ENCODE results near the gene IL4R. TPM values are rescaled to one million over a fixed set of nuclear protein-coding genes. Genes with fewer than 3 reads are reported as not detected.

IL4R gene
- total RNA-seq, 1 experiment from 2014 or later: 29.6 TPM

DNA sequence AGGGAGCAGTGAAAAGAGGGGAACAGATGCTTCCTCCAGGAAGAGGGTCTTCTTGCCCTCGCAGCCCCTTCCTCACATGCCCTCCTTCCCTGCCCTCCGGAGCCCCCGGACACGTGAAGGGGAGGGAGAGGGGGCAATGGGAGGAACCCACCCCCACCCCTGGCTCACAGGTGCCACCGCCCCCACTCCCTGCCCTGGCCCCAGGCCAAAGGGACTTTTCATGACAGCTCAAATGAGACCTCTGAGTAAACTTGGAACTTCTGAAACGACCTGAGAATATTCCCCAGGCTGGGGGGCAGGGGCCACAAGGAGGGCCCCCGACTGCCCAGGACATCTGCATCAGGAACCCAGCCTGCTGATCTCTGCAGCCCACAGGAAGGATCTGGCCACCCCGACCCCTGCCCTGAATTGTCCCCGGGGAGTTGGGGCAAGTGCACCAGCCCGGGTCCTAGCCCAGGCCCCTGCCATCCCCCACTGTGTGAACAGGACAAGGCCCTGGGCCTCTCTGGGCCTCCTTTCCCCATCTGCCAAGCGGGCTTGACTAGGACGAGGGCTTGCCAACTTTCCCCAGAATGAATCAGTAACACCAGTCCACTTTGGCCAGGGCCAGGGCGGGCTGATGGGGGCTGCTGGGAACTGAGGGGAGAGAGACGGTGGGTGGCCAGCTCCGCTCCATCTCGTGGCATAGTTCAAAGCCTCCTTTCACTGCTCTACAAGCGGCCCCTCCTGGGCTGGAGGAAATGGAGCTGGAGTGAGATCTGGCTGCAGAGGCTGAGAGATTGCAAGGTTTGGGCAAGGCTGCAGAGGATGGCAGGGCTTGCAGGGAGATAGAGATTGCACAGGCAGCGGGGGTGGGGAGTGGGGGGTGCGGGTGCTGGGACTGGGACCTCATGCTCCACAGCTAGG is 92.0 kb downstream of the IL4R start:
- Histone ChIP-seq H3K9ac (ENCODE audit: low read length) (no peak overlapping the region), H3K9me2 (ENCODE audit: insufficient read depth) (no peaks in the 10 kb centered on the region), H2AFZ (ENCODE audit: low read depth, low read length, poor library complexity, severe bottlenecking) (no peak overlapping the region), H3K27me3 (ENCODE audit: insufficient read depth, low read length) (0 out of 2 replicates have a peak, but pooled peaks cover 3% of the 10 kb centered on the region), H3K4me2 (ENCODE audit: low read length) (no peak overlapping the region), H3K79me2 (ENCODE audit: insufficient read depth, low read length) (no peaks in the 10 kb centered on the region), H3K36me3 (ENCODE audit: control insufficient read depth in 1 of 2, insufficient read depth in 2 of 2, low read length in 2 of 2) (no peaks in the 10 kb centered on the region), H3K9me3 (ENCODE audit: control insufficient read depth in 1 of 2, insufficient read depth in 1 of 2, low read depth in 1 of 2, low read length in 2 of 2) (no peaks in the 10 kb centered on the region), H4K20me1 (ENCODE audit: insufficient read depth) (no peaks in the 10 kb centered on the region), H3K4me3 (replicated peaks in 1 of 2; ENCODE audit: low read depth in 1 of 2, low read length in 2 of 2) (no peak overlapping the region), H3K4me1 (ENCODE audit: control insufficient read depth in 1 of 2, insufficient read depth in 2 of 2, low read length in 2 of 2) (peaks cover 6 to 10% of the 10 kb centered on the region in 2 experiments; a peak in 3 of 4 replicates), H3K27ac (ENCODE audit: low read depth, low read length) (no peak overlapping the region)
- ChIA-PET CTCF (interaction anchor here (0.7 kb wide), 2 partner anchors 462 to 476 kb away, joined by 3 read pairs; no protein-coding TSS in a partner anchor), POLR2A (no interaction called here), RAD21 (ENCODE audit: low non-redundant PET in 1 of 2, low total read pairs in 2 of 2, uncharacterized antibody in 2 of 2, unreplicated experiment in 2 of 2) (no interaction called here)
- no peak for ATAC-seq
- TF ChIP-seq, protein P1, sequence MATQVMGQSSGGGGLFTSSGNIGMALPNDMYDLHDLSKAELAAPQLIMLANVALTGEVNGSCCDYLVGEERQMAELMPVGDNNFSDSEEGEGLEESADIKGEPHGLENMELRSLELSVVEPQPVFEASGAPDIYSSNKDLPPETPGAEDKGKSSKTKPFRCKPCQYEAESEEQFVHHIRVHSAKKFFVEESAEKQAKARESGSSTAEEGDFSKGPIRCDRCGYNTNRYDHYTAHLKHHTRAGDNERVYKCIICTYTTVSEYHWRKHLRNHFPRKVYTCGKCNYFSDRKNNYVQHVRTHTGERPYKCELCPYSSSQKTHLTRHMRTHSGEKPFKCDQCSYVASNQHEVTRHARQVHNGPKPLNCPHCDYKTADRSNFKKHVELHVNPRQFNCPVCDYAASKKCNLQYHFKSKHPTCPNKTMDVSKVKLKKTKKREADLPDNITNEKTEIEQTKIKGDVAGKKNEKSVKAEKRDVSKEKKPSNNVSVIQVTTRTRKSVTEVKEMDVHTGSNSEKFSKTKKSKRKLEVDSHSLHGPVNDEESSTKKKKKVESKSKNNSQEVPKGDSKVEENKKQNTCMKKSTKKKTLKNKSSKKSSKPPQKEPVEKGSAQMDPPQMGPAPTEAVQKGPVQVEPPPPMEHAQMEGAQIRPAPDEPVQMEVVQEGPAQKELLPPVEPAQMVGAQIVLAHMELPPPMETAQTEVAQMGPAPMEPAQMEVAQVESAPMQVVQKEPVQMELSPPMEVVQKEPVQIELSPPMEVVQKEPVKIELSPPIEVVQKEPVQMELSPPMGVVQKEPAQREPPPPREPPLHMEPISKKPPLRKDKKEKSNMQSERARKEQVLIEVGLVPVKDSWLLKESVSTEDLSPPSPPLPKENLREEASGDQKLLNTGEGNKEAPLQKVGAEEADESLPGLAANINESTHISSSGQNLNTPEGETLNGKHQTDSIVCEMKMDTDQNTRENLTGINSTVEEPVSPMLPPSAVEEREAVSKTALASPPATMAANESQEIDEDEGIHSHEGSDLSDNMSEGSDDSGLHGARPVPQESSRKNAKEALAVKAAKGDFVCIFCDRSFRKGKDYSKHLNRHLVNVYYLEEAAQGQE (IDR thresholded peaks at IDR 0.05; ENCODE audit: low read depth): no peak
- TF ChIP-seq SP1 (IDR thresholded peaks at IDR 0.05; ENCODE audit: low read depth) (no peak), RAD21 (IDR thresholded peaks at IDR 0.05; ENCODE audit: low read depth) (no peak), ZFX (IDR thresholded peaks at IDR 0.05) (no peak), YY1 (IDR thresholded peaks at IDR 0.05; ENCODE audit: extremely low read depth, insufficient replicate concordance, low read depth, low read length) (no peak), CBX3 (IDR thresholded peaks at IDR 0.05; ENCODE audit: low read depth) (no peak), EGR1 (IDR thresholded peaks at IDR 0.05; ENCODE audit: low read depth) (no peak), ELF1 (IDR thresholded peaks at IDR 0.05; ENCODE audit: borderline replicate concordance, low read depth) (no peak), POLR2A (IDR thresholded peaks at IDR 0.05; ENCODE audit: borderline replicate concordance, extremely low read depth, insufficient read depth, insufficient read length) (no peak), SIN3A (IDR thresholded peaks at IDR 0.05; ENCODE audit: low read depth) (no peak), POLR2AphosphoS5 (IDR thresholded peaks at IDR 0.05; ENCODE audit: low read depth, low read length) (no peak), TCF7L2 (IDR thresholded peaks at IDR 0.05; ENCODE audit: borderline replicate concordance, extremely low read depth, insufficient read depth, insufficient read length) (no peak), CEBPB (IDR thresholded peaks at IDR 0.05; ENCODE audit: low read depth) (no peak), EZH2 (IDR thresholded peaks at IDR 0.05) (no peak), EZH2phosphoT487 (IDR thresholded peaks at IDR 0.05; ENCODE audit: borderline replicate concordance) (no peak)
- TF ChIP-seq, protein P2, sequence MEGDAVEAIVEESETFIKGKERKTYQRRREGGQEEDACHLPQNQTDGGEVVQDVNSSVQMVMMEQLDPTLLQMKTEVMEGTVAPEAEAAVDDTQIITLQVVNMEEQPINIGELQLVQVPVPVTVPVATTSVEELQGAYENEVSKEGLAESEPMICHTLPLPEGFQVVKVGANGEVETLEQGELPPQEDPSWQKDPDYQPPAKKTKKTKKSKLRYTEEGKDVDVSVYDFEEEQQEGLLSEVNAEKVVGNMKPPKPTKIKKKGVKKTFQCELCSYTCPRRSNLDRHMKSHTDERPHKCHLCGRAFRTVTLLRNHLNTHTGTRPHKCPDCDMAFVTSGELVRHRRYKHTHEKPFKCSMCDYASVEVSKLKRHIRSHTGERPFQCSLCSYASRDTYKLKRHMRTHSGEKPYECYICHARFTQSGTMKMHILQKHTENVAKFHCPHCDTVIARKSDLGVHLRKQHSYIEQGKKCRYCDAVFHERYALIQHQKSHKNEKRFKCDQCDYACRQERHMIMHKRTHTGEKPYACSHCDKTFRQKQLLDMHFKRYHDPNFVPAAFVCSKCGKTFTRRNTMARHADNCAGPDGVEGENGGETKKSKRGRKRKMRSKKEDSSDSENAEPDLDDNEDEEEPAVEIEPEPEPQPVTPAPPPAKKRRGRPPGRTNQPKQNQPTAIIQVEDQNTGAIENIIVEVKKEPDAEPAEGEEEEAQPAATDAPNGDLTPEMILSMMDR (IDR thresholded peaks at IDR 0.05 in 2 of 3, conservative IDR thresholded peaks at IDR 0.05 in 1 of 3; ENCODE audit: borderline replicate concordance in 1 of 3, insufficient read depth in 1 of 3, low read depth in 2 of 3, low read length in 2 of 3): no peak
- TF ChIP-seq, protein P3, sequence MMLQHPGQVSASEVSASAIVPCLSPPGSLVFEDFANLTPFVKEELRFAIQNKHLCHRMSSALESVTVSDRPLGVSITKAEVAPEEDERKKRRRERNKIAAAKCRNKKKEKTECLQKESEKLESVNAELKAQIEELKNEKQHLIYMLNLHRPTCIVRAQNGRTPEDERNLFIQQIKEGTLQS (IDR thresholded peaks at IDR 0.05): no peak
- TF ChIP-seq, protein P4, sequence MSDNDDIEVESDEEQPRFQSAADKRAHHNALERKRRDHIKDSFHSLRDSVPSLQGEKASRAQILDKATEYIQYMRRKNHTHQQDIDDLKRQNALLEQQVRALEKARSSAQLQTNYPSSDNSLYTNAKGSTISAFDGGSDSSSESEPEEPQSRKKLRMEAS (IDR thresholded peaks at IDR 0.05): no peak
- TF ChIP-seq, protein P5, sequence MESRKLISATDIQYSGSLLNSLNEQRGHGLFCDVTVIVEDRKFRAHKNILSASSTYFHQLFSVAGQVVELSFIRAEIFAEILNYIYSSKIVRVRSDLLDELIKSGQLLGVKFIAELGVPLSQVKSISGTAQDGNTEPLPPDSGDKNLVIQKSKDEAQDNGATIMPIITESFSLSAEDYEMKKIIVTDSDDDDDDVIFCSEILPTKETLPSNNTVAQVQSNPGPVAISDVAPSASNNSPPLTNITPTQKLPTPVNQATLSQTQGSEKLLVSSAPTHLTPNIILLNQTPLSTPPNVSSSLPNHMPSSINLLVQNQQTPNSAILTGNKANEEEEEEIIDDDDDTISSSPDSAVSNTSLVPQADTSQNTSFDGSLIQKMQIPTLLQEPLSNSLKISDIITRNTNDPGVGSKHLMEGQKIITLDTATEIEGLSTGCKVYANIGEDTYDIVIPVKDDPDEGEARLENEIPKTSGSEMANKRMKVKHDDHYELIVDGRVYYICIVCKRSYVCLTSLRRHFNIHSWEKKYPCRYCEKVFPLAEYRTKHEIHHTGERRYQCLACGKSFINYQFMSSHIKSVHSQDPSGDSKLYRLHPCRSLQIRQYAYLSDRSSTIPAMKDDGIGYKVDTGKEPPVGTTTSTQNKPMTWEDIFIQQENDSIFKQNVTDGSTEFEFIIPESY (IDR thresholded peaks at IDR 0.05; ENCODE audit: extremely low read depth, insufficient replicate concordance, low read length): no peak
- no peak for DNase-seq (ENCODE audit: low read depth, low spot score)
- intact Hi-C loops (cut with micrococcal nuclease): no loop called here
- BruUV-seq (replicated peaks): no TSS peak
